ENCODE measurements around the gene DPP4. TPM values are rescaled to one million over a fixed set of nuclear protein-coding genes. Genes with fewer than 3 reads are reported as not detected.
A peak's percentile ranks its signal among the peaks of the same experiment; 100 is the strongest.

The DPP4 gene
- total RNA-seq, 2 experiments from 2014 or later: 20.8 to 22.4 TPM

- Mint-ChIP-seq H3K27ac (no peak overlapping the region), H3K4me1 (peaks cover 11% of the 10 kb centered on the region), H3K9me3 (no peaks in the 10 kb centered on the region), H3K27me3 (no peaks in the 10 kb centered on the region), H3K36me3 (no peaks in the 10 kb centered on the region), H3K4me3 (no peak overlapping the region)
- no peak for DNase-seq
Observed at GRCh38 chr2:162092658-162093556, 18.9 kb upstream of the DPP4 start.

GRCh38 chr2:162092008-162092390 lies 18.0 kb upstream of the DPP4 start:
- Mint-ChIP-seq H3K36me3 (no peaks in the 10 kb centered on the region), H3K27ac (no peak overlapping the region), H3K4me1 (peaks cover 11% of the 10 kb centered on the region), H3K9me3 (no peaks in the 10 kb centered on the region), H3K4me3 (no peak overlapping the region), H3K27me3 (no peaks in the 10 kb centered on the region)
- DNase-seq: no peak

GRCh38 chr2:162091325-162092007 lies 17.5 kb upstream of the DPP4 start:
- DNase-seq: no peak
- H3K4me3 Mint-ChIP-seq: no peak overlapping the region
- H3K4me1 Mint-ChIP-seq: peaks cover 11% of the 10 kb centered on the region
- H3K36me3 Mint-ChIP-seq: no peaks in the 10 kb centered on the region
- H3K9me3 Mint-ChIP-seq: no peaks in the 10 kb centered on the region
- H3K27me3 Mint-ChIP-seq: no peaks in the 10 kb centered on the region
- H3K27ac Mint-ChIP-seq: no peak overlapping the region

DNA sequence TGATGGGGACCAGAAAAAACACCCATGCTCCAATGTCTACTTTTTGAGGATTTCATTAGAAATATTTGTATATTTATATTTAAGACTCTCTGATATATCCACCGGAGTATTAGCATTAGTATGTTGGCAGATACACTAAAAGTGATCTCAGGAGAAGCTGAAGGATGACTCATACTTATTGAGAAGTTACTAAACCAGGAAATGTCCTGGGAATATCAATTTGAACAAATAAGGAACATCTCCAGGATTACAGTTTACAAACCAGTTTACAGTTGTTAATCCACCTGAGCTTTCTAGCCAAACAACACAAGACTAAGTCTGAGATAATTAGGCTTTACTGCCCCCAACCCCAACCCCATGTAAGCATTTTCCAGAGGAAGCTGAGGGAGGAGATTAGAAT lies 16.1 kb upstream of the DPP4 start:
- no peak overlapping the region for H3K27ac Mint-ChIP-seq
- no peaks in the 10 kb centered on the region for H3K27me3 Mint-ChIP-seq
- no peak for DNase-seq
- peaks cover 11% of the 10 kb centered on the region for H3K4me1 Mint-ChIP-seq
- no peak overlapping the region for H3K4me3 Mint-ChIP-seq
- no peaks in the 10 kb centered on the region for H3K36me3 Mint-ChIP-seq
- H3K9me3 Mint-ChIP-seq: no peaks in the 10 kb centered on the region

DNA sequence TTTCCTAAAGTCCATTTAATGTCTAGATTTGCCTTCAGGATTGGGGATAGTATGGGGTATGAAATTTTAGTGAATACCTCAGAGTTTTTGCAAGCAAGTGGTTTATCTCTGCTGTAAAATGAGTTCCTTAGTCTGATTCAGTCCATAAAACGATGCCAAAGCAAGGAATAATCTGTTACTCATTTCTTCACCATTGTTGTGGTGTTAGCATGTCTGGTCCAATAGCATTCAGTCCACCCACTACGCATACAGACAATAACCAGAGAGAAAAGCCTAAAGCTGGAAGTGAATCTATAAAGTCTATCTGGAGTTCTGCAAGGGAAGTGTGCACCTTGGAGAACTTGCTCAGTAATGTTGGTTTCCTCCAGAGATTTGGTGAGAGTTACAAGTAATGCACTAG lies 12.9 kb upstream of the DPP4 start:
- peaks cover 3% of the 10 kb centered on the region for H3K4me1 Mint-ChIP-seq
- no peaks in the 10 kb centered on the region for H3K27me3 Mint-ChIP-seq
- no peak overlapping the region for H3K4me3 Mint-ChIP-seq
- H3K9me3 Mint-ChIP-seq: no peaks in the 10 kb centered on the region
- DNase-seq: no peak
- no peak overlapping the region for H3K27ac Mint-ChIP-seq
- H3K36me3 Mint-ChIP-seq: no peaks in the 10 kb centered on the region

DNA sequence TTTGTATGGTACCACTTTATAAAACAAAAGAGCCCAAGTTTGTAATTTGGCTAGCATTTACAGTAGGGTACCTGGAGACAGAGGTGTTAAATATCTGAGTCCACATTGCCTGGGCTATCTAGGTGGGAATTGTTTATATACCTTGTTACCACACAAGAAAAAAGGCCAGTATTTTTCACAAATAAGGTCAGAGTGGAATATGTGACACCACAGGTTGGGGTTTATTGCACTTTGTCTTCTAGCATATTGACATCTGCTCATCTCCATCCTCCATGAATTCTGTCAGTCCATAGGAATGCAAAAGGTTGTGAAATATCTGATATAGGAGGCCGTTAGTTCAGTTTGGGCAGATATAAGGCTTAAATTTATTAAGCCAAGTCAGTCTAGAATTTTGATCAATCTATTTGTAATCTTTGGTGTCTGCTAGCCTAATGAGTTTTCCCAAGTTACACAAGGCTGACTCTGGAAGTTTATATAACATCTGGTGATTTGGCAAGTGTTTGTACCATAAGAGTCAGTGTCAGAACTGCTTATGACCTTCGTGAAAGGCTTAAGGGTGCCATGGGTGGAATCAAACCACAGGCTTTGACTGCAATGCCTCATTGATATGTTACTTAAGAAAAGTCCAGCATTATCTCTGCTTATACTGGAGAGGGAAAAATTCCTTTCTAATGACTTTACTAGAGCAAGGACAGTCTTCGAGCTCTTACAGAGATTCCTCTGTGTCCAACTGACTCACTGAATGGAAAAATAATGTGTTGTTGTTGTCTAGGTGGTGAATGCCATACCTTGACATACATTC lies 11.3 kb upstream of the DPP4 start:
- Mint-ChIP-seq H3K9me3 (no peaks in the 10 kb centered on the region), H3K27me3 (no peaks in the 10 kb centered on the region), H3K4me3 (no peak overlapping the region), H3K27ac (no peak overlapping the region), H3K4me1 (no peaks in the 10 kb centered on the region), H3K36me3 (no peaks in the 10 kb centered on the region)
- DNase-seq: no peak

GRCh38 chr2:162084536-162084935 lies 10.5 kb upstream of the DPP4 start:
- Mint-ChIP-seq H3K27ac (no peak overlapping the region), H3K36me3 (peaks cover under 1% of the 10 kb centered on the region), H3K4me3 (no peak overlapping the region), H3K27me3 (no peaks in the 10 kb centered on the region), H3K9me3 (peaks cover 7% of the 10 kb centered on the region), H3K4me1 (no peaks in the 10 kb centered on the region)
- no peak for DNase-seq

GRCh38 chr2:162082681-162083080 lies 8.7 kb upstream of the DPP4 start:
- Mint-ChIP-seq H3K36me3 (peaks cover 11% of the 10 kb centered on the region), H3K27ac (no peak overlapping the region), H3K4me1 (no peaks in the 10 kb centered on the region), H3K9me3 (peaks cover 16% of the 10 kb centered on the region), H3K4me3 (no peak overlapping the region), H3K27me3 (no peaks in the 10 kb centered on the region)
- no peak for DNase-seq

DNA sequence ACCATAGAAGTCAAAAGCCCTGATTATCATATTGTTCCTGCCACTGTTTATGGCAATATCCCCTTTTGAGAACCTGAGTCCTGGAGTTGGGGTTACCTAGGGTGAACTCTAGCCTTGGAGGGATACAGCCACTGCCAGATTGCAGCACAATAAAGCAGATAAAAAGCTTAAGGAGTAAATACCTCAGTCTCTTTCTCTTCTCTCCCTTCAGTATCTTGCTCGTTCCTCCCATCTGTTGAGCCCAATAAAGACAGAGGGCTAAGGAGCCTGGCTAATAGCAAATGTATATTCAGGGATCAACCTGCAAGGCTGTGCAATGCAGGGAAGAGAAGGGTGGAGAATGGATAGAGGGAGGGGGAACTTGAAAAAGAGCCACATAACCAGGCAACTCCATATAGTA lies 8.0 kb upstream of the DPP4 start:
- no peak overlapping the region for H3K4me3 Mint-ChIP-seq
- H3K4me1 Mint-ChIP-seq: no peaks in the 10 kb centered on the region
- H3K36me3 Mint-ChIP-seq: peaks cover 13% of the 10 kb centered on the region
- no peak for DNase-seq
- H3K27me3 Mint-ChIP-seq: no peaks in the 10 kb centered on the region
- H3K27ac Mint-ChIP-seq: no peak overlapping the region
- peaks cover 18% of the 10 kb centered on the region for H3K9me3 Mint-ChIP-seq

GRCh38 chr2:162079514-162079913 lies 5.5 kb upstream of the DPP4 start:
- H3K4me3 Mint-ChIP-seq: no peak overlapping the region
- H3K36me3 Mint-ChIP-seq: peaks cover 18% of the 10 kb centered on the region
- DNase-seq: no peak
- no peak overlapping the region for H3K27ac Mint-ChIP-seq
- H3K27me3 Mint-ChIP-seq: no peaks in the 10 kb centered on the region
- H3K9me3 Mint-ChIP-seq: peaks cover 18% of the 10 kb centered on the region
- H3K4me1 Mint-ChIP-seq: peaks cover 8% of the 10 kb centered on the region

- no peak for DNase-seq
- Mint-ChIP-seq H3K27me3 (no peaks in the 10 kb centered on the region), H3K9me3 (peaks cover 18% of the 10 kb centered on the region), H3K4me1 (peaks cover 33% of the 10 kb centered on the region), H3K4me3 (no peak overlapping the region), H3K36me3 (peaks cover 22% of the 10 kb centered on the region), H3K27ac (no peak overlapping the region)
Observed at GRCh38 chr2:162075689-162076132, 1.7 kb upstream of the DPP4 start.

DNA sequence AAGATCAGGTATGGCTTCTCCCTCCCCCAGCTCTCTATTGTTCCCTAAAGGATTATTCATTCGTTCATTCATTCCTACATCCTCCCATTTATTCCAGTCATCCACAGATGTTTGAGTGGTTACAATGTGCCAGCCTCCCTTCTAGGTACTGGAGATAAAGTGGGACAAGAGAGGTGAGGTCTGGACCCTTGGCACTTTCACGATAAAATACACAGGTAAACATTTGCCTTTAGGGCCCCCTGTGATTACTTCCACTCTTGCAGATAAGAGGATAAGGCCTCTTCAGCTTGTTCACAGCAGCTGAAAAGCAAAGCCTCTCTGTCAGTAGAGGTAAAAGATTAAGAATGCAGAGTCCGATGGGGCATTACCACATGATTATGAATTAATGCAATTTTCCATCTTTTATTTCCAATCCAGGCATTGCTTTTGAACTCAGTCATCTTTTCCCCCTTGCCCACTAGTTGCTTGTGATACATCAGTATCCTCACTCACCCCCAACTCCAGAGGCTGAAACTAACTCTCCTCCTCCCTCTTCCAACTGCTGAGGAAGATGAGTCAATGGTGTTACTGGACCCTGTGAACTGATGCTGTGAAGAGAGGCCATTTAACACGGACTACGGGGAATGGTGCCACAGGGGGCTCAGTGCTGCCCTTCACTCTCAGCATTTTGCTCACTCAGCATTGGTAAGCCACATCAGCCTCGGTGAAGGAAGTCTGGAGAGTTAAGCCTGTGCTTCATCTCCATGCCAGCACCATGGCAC lies 1.1 kb upstream of the DPP4 start:
- Mint-ChIP-seq H3K4me3 (peak overlapping the region; percentile 91), H3K36me3 (peaks cover 26% of the 10 kb centered on the region), H3K27ac (no peak overlapping the region), H3K9me3 (peaks cover 17% of the 10 kb centered on the region), H3K27me3 (no peaks in the 10 kb centered on the region), H3K4me1 (peaks cover 33% of the 10 kb centered on the region)
- no peak for DNase-seq

DNA sequence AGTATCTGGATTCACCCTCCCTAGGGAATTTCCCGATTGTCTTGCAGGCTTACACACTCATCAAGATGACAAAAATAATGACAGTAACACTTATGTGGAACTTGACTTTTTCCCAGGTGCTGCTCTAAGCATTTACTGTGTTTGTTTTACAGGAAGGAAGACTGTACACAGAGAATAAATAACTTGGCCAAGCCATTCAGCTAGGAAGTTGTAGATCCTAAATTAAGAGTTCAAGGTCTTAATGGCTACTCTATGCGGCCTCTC lies 549 bp upstream of the DPP4 start:
- Mint-ChIP-seq H3K9me3 (peaks cover 12% of the 10 kb centered on the region), H3K4me1 (peaks cover 33% of the 10 kb centered on the region), H3K36me3 (peaks cover 25% of the 10 kb centered on the region), H3K27me3 (no peaks in the 10 kb centered on the region), H3K4me3 (peak overlapping the region; percentile 91), H3K27ac (peak overlapping the region; percentile 75)
- no peak for DNase-seq

DNA sequence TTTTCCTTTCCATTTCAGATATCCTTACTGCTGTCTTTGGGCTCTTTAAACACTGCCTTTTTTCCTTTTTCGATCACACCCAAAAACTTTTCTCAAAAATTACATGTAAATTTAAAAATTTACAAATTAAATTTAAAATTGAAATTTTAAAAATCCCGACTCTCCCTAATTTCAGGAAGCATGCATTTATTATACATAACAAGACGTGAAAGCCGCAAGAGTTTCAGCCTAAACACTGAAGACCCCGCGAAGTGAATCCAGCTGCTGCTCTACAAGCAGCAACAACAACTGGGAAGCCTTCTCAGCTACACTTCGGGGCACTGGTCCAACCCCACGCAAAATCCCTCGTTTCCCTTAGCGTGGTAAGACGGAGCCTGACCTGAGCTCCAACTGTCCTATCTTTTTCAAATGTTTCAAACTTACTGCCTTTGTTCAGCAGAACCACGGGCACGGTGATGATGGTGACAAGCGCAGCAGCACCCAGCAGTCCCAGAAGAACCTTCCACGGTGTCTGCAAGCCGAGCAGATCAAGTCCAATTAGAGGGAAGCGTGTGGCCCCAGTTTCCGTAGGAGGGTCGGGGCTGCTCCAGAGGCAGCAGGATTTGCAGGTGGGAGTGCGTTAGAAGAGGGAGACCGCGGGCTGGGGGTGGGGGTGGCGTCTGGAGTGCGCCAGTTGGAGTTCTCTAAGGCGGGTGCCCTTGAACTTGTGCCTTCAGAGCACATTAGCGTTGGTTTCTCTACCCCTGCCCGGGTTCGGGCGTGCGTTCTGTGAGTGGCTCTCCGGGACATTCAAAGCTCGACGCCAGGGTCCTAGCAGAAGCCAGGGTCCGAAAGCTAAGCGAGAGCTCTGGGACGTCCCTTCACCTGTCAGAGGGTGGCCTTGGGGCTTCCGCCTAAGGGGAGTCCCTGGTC lies 783 bp downstream of the DPP4 start:
- no peaks in the 10 kb centered on the region for H3K27me3 Mint-ChIP-seq
- peak; percentile 16 for DNase-seq
- H3K9me3 Mint-ChIP-seq: peaks cover 7% of the 10 kb centered on the region
- peak overlapping the region; percentile 91 for H3K4me3 Mint-ChIP-seq
- H3K27ac Mint-ChIP-seq: peak overlapping the region; percentile 87
- peaks cover 36% of the 10 kb centered on the region for H3K4me1 Mint-ChIP-seq
- peaks cover 21% of the 10 kb centered on the region for H3K36me3 Mint-ChIP-seq

Data from activated naive CD8-positive, alpha-beta T cell treated with anti-CD3 and anti-CD28 coated beads for 36 hours (primary cell).